CD4-positive, alpha-beta T cell treated with Interleukin-4 for 1 hour (primary cell): ENCODE data around the gene COG6.

Experiments
- DNase-seq, 2 donors: peaks; one replicate each; pipeline ENCODE4 v3.0.0-alpha.2; 2020 to 2022

COG6 gene

DNA sequence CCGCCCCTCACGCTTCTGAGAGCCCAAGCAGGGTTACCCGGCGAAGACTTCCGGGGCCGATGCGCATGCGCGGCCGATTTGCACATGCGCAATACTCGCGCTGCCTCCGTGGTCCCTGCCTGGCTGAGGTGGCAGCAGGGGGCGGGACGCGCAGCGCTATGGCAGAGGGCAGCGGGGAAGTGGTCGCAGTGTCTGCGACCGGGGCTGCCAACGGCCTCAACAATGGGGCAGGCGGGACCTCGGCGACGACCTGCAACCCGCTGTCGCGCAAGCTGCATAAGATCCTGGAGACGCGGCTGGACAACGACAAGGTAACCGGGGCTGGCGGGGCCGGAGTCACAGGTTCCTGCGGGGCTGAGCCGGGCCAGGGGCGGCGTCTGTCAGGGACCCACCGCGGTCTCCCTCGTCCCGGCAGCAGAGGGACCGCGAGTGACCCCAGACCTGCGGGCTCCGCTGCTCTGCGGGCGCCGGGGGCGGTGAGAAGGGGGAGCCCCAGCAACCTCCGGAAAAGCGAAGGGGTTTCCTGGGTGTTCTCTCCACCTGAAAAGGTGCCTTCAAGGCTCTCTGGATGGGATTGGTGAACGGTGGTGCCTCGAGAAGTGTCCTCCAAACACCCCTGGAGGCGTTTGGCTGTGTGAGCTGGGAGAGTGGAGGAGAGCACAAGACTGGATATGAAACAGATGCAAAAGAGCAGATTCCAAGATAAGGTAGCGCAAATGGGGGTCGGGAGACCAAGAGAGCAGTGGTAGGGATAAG, at the start of gene COG6:
Gene COG6, plus strand, starts transcription at position 94 of the 756 bp plus-strand sequence. Its CDS starts 65 bp downstream, at position 159.
- DNase-seq: peak; percentile 94

DNA sequence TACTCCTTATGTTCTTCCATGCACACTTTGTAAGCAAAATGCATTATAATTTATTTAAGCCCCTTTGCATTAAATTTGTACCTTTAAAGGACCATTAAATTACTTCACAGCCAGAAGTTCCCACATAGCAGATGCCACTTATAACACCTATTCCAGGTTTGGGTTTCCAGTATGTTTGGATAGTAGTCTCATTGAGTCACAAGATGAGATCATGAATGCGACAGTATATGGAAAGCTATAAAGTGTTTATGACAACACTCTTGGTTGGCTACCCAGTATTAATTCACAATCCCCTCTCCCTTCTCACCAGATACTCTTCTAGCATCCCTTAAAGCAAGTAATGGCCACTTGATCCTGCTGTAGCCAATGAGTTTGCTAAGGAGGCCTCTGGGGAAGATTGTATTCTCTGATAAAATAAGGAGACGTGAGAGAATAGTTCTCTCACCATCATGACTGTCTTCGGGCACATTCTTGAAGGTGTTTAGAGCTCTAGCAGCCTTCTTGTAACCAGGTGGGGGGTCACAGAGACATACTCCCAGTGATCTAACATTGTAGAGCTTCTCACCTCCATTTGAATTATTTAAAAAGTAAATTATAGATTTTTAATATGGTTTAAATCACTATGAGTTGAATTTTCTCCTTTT, 49.7 kb upstream of the COG6 start:
- no peak for DNase-seq

DNA sequence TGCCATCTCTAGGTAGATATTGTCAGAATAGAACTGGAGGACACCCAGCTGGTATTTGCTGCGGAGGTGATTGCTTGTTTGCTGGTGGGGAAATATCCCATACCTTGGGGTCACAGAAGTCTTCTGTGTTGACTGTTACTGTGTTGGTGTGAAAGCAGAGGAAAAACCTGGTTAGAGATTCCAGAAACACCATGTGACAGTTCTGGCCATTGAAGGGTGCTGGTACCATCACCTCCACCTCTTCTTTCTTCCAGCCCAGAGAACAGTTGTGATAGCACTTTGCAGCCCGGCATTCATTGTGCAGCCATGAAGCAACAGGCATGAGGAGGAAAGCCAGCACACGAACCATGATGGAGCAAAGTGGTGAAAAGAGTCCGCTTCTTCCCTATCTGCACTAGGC, 47.6 kb upstream of the COG6 start:
- no peak for DNase-seq

DNA sequence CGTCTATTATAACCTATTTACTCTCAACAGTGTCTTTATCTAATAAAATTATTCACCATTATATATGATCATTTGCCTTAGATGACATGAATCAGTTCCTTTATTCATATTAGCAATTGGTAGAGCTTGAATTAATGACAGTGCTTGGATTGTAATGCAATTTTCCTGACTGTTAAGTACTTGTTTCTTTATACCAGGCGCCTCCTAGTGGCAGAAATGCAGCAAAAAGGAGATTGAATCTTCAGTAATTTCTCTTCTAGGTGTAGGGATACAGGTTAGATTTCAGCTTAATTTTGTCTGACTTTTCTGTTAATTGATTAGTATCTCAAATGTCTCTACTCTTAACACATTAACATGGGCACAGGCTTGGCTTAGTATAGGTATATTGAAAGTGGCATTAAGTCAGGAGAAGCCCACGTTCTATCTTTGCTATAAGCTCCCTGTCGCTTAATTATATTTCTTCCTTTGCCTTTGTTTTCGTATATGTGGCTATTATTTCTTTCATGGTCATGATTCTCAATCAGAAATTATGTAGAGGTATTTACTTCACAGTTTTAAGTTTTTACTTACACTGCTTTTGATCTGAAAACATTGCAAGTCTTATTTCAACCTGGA, 43.3 kb upstream of the COG6 start:
- peak; percentile 38 to 57 for DNase-seq

DNA sequence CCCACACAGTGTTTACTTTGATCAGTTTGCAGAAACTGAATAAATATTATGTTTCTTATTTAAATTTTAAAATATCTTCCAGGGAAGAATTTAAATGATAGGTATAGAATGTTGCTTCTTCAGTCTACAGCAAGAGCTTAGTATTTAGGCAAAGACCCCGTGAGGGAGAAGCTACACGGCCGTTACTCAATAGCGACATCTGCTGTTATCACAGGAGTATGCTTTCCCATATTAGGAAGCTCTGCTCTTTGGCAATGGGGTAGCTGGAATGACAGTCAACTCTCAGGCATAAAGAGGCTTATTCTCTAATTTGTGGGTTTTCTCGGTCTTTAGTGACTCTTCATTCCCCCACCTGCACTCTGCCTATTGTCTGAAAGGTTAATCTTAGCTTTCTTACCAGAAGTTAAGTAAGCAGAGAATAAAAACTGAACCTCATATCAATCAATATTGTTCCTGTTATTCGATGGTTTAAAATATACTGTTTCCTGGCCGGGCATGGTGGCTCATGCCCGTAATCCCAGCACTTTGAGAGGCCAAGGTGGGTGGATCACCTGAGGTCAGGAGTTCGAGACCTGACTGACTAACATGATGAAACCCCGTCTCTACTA, 39.3 kb upstream of the COG6 start:
- peak; percentile 20 to 55 for DNase-seq

DNA sequence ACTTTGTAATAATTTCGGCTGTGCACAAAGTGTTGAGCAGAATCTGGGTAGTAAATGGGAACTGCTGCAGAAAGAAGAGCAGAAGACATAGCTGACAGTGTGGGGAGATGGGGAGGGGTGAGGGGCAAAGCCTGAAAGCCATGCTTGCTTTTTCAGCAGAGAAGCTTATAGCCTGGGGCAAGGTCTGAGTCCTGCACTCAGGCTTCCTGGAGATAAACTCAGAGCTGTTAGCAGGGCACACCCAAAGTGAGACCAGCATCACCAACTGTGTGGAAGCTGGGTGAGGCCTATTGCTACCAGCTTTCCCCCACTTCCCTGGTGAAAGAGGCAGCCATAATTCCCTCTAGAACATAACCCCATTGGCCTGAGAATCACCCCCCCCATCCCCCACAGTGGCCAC, 36.9 kb upstream of the COG6 start:
- no peak for DNase-seq

DNA sequence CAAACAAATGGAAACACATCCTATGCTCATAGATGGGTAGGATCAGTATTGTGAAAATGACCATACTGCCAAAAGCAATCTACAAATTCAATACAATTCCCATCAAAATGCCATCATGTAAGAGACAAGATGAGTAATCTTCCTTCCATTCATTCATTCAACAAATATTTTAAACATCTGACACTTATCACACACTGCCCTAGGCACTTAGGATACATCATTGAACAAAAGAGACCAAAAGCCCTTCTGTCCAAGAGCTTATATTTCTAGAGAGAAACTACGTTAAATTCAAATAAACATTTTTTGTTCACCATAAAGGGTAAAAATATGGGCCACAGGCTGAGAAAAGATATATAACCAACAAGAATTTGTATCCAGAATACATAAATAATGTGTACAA, 32.0 kb upstream of the COG6 start:
- no peak for DNase-seq

DNA sequence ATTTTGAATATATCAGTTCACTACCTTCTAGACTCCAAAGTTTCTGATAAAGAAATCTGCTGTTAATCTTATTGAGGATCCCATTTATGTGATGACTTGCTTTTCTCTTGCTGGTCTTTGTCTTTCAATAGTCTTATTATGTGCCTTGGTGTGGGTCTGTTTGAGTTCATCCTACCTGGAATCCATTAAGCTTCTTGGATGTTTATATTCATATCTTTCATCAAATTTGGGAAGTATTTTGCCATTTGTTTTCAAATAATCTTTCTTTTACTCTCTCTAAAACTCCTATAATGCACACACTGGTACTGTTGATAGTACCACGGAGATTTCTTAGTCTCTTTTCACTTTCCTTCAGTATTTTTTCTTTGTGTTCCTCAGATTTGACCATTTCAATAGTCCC, 24.2 kb upstream of the COG6 start:
- DNase-seq: no peak

DNA sequence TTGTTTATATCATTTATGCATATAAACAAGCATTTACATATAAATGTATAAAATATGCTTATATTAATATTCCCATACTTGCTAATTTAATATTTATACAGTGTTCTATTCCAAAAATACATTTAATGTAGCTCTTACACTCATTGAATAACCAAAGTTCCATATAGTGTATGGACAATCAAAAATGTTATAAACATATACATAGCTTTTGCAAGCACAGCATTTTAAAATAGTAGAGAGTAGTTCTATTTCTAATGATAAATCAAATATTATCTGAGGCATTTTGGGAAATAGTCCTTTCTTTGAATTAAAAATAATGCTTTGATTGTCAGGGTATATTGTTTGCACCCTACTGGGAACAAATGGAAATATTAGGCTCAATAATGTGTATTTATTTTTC, 22.5 kb upstream of the COG6 start:
- no peak for DNase-seq

DNA sequence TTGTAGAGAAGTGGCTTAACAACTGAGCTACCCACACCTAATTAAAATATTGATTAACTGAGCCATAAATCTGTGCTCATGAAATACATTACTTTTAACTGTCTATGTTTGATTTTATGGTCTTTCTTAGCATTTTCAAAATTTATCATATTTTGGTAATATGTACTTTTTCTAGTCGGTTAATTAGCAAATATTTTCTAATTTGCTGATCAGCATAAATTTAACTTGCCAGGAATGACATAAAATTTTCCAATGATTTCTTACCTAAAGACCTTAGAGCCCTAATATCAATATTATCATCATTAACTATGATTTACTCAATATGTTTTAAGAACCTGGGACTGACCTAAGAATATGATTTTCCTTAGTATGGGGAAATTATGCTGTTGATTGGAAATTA, 19.9 kb upstream of the COG6 start:
- no peak for DNase-seq

DNA sequence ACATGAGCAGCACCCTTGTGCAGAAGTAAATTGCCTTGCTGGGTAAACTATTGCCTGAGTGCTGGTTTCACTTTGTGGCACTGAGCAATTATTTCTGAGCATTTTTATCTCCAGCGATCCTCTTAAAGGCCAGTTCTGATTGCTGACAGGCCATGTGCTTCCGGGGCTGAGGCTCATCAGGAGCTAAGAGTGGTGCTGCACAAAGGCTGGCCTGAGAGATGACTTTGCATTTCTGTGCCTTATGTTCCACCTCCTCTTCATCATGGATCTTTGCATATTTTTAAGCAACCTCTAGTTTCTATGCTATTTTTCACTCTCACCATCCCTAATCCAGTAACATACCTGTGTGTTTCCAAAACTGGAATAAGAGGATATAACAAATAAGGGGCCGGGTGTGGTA, 17.6 kb upstream of the COG6 start:
- DNase-seq: no peak

DNA sequence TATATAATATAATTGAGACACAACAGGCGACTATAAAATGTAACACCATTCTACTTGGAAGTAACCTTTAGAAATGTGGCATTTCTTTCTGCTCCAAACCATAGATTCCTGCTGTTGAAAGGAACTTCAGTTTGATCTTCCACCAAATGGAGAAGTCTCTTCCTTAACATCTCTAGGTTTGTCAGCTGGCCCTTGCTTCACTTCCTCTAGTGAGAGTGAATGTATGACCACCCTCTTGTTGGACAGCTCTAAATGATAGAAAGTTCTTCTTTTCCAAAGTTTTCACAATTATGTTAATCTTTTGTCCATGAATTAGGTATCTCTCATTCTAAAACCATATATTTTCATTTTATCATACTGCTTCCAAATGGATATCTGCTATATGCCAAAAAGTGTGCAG, 13.8 kb upstream of the COG6 start:
- no peak for DNase-seq

DNA sequence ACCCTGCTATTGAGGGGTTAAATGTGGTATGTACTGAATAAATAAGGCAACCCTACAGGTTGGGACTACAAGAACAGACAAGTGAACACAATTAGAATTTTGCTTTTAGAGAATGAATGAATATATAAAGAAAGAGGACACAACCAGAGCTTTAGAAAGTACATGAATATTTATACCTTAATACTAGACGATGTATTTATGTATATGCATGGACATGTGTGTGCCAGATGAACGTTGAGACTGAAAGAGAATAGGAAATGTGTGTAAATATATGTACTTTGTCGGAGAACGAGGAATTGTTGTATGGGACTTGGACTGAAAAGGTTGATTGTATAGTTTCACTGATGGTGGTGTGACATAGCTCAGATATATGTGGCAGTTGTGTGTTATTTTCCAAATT, 9.3 kb upstream of the COG6 start:
- no peak for DNase-seq

DNA sequence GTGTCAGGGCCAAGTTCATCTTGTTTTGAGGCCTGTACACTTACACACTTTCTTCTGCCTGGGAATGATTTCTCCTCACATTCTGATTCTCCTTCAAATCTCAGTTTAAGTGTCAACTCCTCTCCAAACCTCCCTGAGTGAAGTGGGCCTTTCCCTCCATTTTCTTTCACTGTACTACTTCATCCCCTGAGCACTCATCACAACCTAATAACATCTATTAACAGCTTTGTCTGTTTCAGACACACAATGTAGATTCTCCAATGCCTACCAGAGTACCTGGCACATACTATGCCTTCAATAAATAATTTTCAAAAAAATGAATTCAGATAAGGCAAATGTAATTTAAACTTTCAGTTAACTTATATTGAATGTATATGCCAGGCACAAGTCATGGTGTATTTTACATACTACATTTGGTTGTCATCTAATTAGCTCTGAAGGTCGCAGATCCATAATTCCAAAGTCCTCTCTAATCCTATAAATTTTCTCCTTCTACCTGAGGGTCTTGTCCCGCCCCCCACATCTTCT, 357 bp upstream of the COG6 start:
- no peak for DNase-seq

DNA sequence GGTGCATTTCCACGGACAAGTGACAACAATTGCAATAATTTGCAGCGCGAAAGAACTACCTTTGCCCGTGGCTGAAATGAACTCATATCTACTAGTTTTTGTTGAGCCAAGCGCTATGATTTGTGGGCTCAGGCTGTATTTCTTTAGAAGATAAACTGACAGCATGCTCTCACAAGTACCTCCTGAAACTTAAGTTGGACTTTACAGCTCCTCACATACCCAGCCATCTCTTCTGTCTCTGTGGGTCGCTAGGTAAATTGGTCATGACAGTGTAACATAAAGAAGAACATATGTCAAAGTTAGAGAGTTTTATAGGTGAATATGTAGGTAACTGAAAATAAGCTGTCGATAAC, 839 bp downstream of the COG6 start:
- no peak for DNase-seq

DNA sequence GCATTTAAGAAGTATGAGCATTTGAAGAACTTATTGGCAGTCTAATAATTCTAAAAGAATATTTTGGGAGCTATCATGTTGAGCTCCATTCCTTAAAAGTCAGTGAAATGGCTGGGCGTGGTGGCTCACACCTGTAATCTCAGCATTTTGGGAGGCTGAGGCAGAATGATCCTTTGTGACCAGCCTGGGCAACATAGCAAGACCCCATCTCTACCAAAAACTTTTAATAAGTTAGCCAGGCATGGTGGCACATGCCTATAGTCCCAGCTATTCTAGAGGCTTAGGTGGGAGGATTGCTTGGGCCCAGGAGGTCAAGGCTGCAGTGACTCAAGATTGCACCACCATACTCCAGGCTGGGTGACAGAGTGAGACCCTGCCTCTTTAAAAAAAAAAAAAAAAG, 8.0 kb downstream of the COG6 start:
- no peak for DNase-seq

DNA sequence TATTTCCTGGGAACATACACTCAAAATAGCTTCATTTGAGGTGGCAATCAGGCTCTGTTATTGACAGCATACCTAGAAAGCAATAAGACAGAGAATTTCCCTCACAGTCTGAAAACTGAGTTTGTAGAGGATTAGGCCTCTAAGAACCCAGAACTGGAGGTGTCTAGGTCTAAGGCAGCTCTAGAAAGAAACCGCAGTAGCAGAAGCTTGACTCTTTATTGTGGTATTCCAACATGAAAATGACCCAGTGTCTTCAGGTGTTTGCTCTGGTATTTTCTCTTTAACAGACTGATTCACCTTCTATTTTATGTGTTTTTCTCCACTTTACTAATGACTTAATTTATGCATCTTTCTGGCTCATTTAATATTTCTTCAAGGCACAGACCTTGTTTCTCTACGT, 8.5 kb downstream of the COG6 start:
- DNase-seq: no peak

DNA sequence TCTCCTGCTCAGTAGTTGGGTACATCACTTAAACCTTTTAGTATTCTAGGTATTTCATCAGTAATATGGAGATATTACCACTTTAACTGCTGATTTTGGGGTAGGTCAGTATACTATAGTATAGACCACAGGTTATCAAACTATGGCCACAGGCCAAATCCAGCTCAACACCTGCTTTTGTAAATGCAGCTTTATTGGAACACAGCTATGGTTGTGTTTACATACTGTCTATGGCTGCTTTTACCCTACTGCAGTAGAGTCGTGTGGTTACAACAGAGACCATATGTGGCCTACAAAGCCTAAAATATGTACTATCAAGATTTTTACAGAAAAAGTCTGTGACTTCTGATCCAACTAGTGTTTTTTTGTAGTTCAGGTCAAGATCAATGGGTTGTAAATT, 10.3 kb downstream of the COG6 start:
- no peak for DNase-seq

DNA sequence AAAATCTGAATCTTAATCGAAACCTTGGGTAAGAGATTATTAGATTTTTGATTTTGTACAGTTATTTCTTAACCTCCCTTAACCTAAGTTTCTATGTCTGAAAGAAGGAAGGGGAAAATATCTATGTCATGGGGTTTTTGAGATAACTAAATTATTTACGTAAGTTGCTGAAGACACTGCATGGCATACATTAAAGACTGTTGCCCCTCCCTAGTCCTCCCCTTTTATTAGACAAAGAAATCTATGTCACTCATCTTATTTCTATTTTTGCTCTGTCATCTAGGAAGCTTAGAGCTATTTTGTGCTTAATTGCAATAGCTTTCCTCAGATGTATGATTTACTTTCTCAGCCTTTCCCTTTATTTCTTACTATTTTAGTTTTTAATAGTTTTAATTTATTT, 15.0 kb downstream of the COG6 start:
- DNase-seq: no peak

DNA sequence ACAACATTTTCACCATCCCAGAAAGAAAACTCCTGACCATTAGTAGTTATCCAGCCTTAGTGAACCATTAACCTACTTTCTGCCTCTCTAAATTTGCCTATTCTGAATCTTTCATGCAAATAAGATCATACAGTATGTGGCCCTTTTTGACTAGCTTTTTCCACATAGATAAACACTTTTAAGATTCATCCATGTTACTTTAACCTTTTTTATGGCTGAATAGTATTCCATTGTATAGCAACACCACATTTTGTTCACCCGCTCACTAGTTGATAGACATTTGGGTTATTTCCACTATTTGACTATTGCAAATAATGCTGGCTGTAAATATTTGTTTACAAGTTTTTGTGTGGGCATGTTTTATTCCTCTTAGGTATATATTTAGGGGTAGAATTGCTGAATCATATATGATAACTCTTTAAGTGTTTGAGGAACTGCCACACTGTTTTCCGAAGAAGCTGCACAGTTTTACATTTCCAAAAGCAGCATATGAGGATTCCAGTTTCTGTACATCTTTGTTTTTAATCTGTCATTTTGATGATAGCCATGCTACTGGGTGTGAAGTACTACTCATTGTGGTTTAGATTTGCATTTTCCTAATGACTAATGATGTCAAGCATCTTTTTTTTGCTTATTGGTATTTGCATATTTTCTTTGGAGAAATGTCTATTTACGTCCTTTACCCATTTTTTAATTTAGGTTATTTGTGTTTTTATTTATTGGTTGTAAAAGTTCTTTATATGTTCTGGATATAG, 17.1 kb downstream of the COG6 start:
- DNase-seq: no peak

DNA sequence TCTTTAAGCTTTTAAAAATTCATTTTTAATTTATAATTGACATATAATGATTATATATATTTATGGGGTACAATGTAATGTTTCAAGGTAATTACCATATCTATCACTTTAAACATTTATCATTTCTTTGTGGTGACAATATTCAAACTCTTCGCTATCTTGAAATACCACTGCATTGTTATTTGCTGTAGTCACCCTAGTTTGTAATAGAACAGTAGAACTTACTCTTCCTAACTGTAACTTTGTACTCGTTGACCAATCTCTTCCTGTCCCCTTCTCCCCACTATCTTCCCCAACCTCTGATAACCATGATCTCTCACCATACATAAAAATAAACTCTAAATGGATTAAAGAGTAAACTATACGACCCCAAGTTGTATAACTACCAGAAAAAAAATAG, 20.4 kb downstream of the COG6 start:
- no peak for DNase-seq

DNA sequence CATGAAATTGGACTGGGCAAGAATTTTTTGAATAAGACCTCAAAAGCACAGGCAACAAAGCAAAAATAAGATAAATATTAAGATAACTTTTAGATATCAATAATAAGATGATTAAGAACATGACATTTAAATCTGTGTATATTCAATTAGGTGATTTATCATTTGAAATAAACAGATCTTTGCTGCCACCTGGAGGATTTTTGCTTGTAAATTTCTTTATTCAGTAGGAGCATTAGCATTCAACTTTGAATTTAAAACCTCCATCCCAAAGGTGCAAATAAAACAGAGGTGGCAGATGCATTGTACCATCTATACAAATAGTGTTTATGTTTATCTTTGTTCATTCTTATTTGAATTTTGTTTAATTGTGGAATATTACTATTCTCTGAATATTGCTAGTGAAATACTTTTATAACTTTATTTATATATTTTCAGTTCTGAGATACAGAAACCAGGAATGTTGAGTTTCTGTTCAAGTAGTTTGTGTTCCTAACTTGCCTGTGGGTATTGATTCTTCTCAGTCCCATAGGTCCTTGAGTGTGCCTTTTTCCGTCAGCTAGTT, 20.9 kb downstream of the COG6 start:
- peak in 1 of 2 donors; percentile 65 for DNase-seq

DNA sequence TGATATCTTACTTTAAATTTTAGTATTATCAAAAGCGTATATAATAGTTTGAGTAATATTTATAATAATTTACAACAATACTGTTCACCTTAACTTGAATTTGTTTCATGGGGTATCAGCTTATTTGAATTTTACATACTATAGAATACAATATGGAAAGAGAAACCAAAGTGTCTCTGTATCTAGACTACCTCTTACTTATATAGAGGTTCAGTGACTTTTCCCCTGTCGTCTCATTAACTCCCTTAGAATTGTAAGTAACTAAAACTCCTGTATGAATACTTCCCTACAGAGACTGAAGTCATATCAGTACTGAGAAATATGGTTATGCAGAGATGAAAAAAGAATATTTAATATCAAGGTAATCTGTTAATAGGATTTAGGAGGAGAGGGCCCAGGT, 26.8 kb downstream of the COG6 start:
- no peak for DNase-seq
